Breast epithelium (tissue), 4 donors: ENCODE data around the gene NAE1. TPM values are rescaled to one million over a fixed set of nuclear protein-coding genes. Genes with fewer than 3 reads are reported as not detected.
"Not testable (repeated sequence)": the region's sequence is repeated elsewhere in the genome, so short reads cannot be mapped to it uniquely, and the experiment has no call there.

Experiments used
- DNase-seq, 2 donors: peaks; one replicate each; pipeline ENCODE4 v3.0.0-alpha.2; 2019; ENCODE audit warnings: low spot score in 2 of 2
- H3K27ac ChIP-seq, 2 donors: fragments of 200-600 bp; sonication (generic) in 1 of 2; one replicate each; pipeline ENCODE4 v1.5.1; 2016 to 2019; ENCODE audit warnings: mild to moderate bottlenecking in 1 of 2
- H3K27me3 ChIP-seq, 2 donors: fragments of 200-600 bp; sonication (generic) in 1 of 2; one replicate each; pipeline versions ENCODE4 v1.5.1 to v1.6.0; 2017 to 2019; ENCODE audit warnings: control low read depth in 1 of 2, mild to moderate bottlenecking in 1 of 2
- H3K36me3 ChIP-seq: fragments of 200-600 bp; one replicate; pipeline ENCODE4 v1.5.1; 2019
- H3K4me1 ChIP-seq, 2 donors: fragments of 200-600 bp; sonication (generic); one replicate each; pipeline ENCODE4 v1.5.1; 2016 to 2019; ENCODE audit warnings: control low read depth in 1 of 2
- H3K4me3 ChIP-seq, 3 donors: fragments of 200-600 bp; sonication (generic); 1 replicate in 2 of 3; 2 replicates in 1 of 3; pipeline ENCODE4 v1.5.1; 2016 to 2019; ENCODE audit warnings: mild to moderate bottlenecking in 3 of 3, moderate library complexity in 2 of 3
- H3K9me3 ChIP-seq, 2 donors: fragments of 200-600 bp; sonication (generic) in 1 of 2; one replicate each; pipeline ENCODE4 v1.5.1; 2016 to 2019; ENCODE audit warnings: control low read depth in 1 of 2
- POLR2A ChIP-seq: fragments of 450-650 bp; IDR thresholded peaks from one replicate; pipeline ENCODE4 v1.6.1; 2016; ENCODE audit warnings: antibody characterized with exemption, mild to moderate bottlenecking, moderate library complexity
- POLR2AphosphoS5 ChIP-seq, 3 donors: sonication (generic); formaldehyde crosslinking; IDR thresholded peaks; one replicate each; pipeline ENCODE4 v1.6.1; 2017; ENCODE audit warnings: antibody characterized with exemption in 3 of 3
- intact Hi-C: fragments of 100-400 bp; cut with DNase I; formaldehyde crosslinking; loops from one replicate; pipeline ENCODE4 v1.15.1; 2023; ENCODE audit warnings: low total_unique reads
- total RNA-seq, 3 donors: library from RNA; depleted of rRNA; stranded (reverse); fragments of >200 nt; gene quantifications; one replicate each; pipeline ENCODE4 v1.1.0, GENCODE V29; 2016
- TF ChIP-seq, protein P1 (sequence below), 3 donors: fragments of 450-650 bp; IDR thresholded peaks; one replicate each; pipeline ENCODE4 v1.5.1; 2016 to 2017; ENCODE audit warnings: antibody characterized with exemption in 3 of 3, mild to moderate bottlenecking in 3 of 3, moderate library complexity in 3 of 3

The NAE1 gene
- total RNA-seq, 3 donors from 2014 or later = 44.0 to 69.8 (median 60.3) TPM

GRCh38 chr16:66872943-66873684 is 42.3 kb upstream of the NAE1 start:
- intact Hi-C loops = no loop called here
- Histone ChIP-seq H3K4me3 (peak overlapping the region in 2 of 3 donors; percentile 46 to 56), H3K27ac (peak overlapping the region; percentile 46 to 79), H3K9me3 (no peaks in the 10 kb centered on the region), H3K36me3 (no peaks in the 10 kb centered on the region), H3K4me1 (no peaks in the 10 kb centered on the region), H3K27me3 (no peaks in the 10 kb centered on the region)
- TF ChIP-seq POLR2AphosphoS5 (IDR thresholded peaks at IDR 0.05) = peak in 2 of 3 donors; percentile 11 to 43
- TF ChIP-seq POLR2A = no peak
- TF ChIP-seq, protein P1, sequence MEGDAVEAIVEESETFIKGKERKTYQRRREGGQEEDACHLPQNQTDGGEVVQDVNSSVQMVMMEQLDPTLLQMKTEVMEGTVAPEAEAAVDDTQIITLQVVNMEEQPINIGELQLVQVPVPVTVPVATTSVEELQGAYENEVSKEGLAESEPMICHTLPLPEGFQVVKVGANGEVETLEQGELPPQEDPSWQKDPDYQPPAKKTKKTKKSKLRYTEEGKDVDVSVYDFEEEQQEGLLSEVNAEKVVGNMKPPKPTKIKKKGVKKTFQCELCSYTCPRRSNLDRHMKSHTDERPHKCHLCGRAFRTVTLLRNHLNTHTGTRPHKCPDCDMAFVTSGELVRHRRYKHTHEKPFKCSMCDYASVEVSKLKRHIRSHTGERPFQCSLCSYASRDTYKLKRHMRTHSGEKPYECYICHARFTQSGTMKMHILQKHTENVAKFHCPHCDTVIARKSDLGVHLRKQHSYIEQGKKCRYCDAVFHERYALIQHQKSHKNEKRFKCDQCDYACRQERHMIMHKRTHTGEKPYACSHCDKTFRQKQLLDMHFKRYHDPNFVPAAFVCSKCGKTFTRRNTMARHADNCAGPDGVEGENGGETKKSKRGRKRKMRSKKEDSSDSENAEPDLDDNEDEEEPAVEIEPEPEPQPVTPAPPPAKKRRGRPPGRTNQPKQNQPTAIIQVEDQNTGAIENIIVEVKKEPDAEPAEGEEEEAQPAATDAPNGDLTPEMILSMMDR (IDR thresholded peaks at IDR 0.05) = peak; percentile 78 to 82 (median 81)
- DNase-seq = peak; percentile 80 to 86

- intact Hi-C loops = no loop called here
- Histone ChIP-seq H3K4me3 (peak overlapping the region in 2 of 3 donors; percentile 46 to 56), H3K27me3 (no peaks in the 10 kb centered on the region), H3K9me3 (no peaks in the 10 kb centered on the region), H3K27ac (peak overlapping the region; percentile 46 to 79), H3K4me1 (no peaks in the 10 kb centered on the region), H3K36me3 (no peaks in the 10 kb centered on the region)
- TF ChIP-seq POLR2A (no peak), POLR2AphosphoS5 (IDR thresholded peaks at IDR 0.05) (no peak)
- TF ChIP-seq, protein P1 (IDR thresholded peaks at IDR 0.05) = no peak
- no peak for DNase-seq
These were observed 41.8 kb upstream of the NAE1 start for GRCh38 chr16:66872559-66872942.

- intact Hi-C loops = no loop called here
- Histone ChIP-seq H3K4me1 (no peaks in the 10 kb centered on the region), H3K27ac (no peak overlapping the region), H3K9me3 (no peaks in the 10 kb centered on the region), H3K4me3 (no peak overlapping the region), H3K27me3 (no peaks in the 10 kb centered on the region), H3K36me3 (no peaks in the 10 kb centered on the region)
- TF ChIP-seq POLR2AphosphoS5 (IDR thresholded peaks at IDR 0.05) = no peak
- no peak for TF ChIP-seq POLR2A
- TF ChIP-seq, protein P1 (IDR thresholded peaks at IDR 0.05) = no peak
- no peak for DNase-seq
These were observed 41.1 kb upstream of the NAE1 start for GRCh38 chr16:66871840-66872239.

- H3K27ac ChIP-seq, intact Hi-C loops, H3K36me3 ChIP-seq, H3K9me3 ChIP-seq, DNase-seq, H3K4me1 ChIP-seq, H3K27me3 ChIP-seq, H3K4me3 ChIP-seq: not testable (repeated sequence)
These were observed 40.6 kb upstream of the NAE1 start for GRCh38 chr16:66871363-66871762.

GRCh38 chr16:66869424-66869823 is 38.6 kb upstream of the NAE1 start:
- intact Hi-C loops = loop anchor here (10.0 kb wide), 1 partner anchor 465 kb away; no protein-coding TSS in a partner anchor
- H3K4me1 ChIP-seq = no peaks in the 10 kb centered on the region
- H3K27me3 ChIP-seq = no peaks in the 10 kb centered on the region
- TF ChIP-seq, protein P1 (IDR thresholded peaks at IDR 0.05) = no peak
- TF ChIP-seq POLR2AphosphoS5 (IDR thresholded peaks at IDR 0.05) (no peak), POLR2A (no peak)
- H3K27ac ChIP-seq = no peak overlapping the region
- no peaks in the 10 kb centered on the region for H3K9me3 ChIP-seq
- H3K4me3 ChIP-seq = no peak overlapping the region
- H3K36me3 ChIP-seq = no peaks in the 10 kb centered on the region
- DNase-seq = no peak
